Natural killer cell (primary cell): ENCODE measurements around the gene PHF19. TPM values are rescaled to one million over a fixed set of nuclear protein-coding genes. Genes with fewer than 3 reads are reported as not detected.

Source experiments
- total RNA-seq, 4 donors: library from RNA; stranded (reverse); fragments of 120-200 nt in 1 of 4; gene quantifications; one replicate each; pipeline versions ENCODE4 v1.2.3 to v1.2.4, GENCODE V29; 2013 to 2022

The PHF19 gene
- total RNA-seq, 3 donors from 2014 or later (not counting 1 experiment from before 2014, with no cell fraction given), result 34.1 to 54.0 (median 47.8) TPM

Other genes with a start within 250 kb of the PHF19 start
- gene MEGF9, start 162.7 kb downstream of the PHF19 start, total RNA-seq, result 10 to 100 TPM; 17.5 to 25.9 (median 22.3) TPM
- gene FBXW2, start 83.8 kb downstream of the PHF19 start, total RNA-seq, result 100 to 1,000 TPM in 1 of 3 donors, 10 to 100 TPM in 2; 88.3 to 122 (median 92.6) TPM
- gene PSMD5, start 34.3 kb downstream of the PHF19 start, total RNA-seq, result 10 to 100 TPM; 24.6 to 41.2 (median 37.1) TPM
- 10 to 100 TPM; 23.4 to 33.9 (median 30.5) TPM for gene TRAF1, start 49.6 kb upstream of the PHF19 start, total RNA-seq
- gene C5, start 173.1 kb upstream of the PHF19 start, total RNA-seq, result 1 to 10 TPM; 1.5 to 2.0 (median 1.5) TPM
- gene CNTRL, start 197.8 kb upstream of the PHF19 start, total RNA-seq, result 10 to 100 TPM; 59.1 to 74.3 (median 60.0) TPM